COLO668 (cell line): Measurements from ENCODE around the gene TGFBI.

Source experiments
- DNase-seq: peaks from one replicate; lab custom pipeline; 2025; ENCODE audit not compliant: unreplicated experiment; lab: John Stamatoyannopoulos, UW

The TGFBI gene

GRCh38 chr5:136001466-136001981 lies 27.3 kb upstream of the TGFBI start:
- no peak for DNase-seq

- no peak for DNase-seq
Observed at GRCh38 chr5:136004436-136004835, 24.4 kb upstream of the TGFBI start.

- DNase-seq = no peak
Observed at GRCh38 chr5:136005476-136005875, 23.3 kb upstream of the TGFBI start.

GRCh38 chr5:136006164-136006563 lies 22.6 kb upstream of the TGFBI start:
- DNase-seq = no peak

GRCh38 chr5:136006761-136007251 lies 22.0 kb upstream of the TGFBI start:
- no peak for DNase-seq

- DNase-seq = no peak
Observed at GRCh38 chr5:136007271-136007670, 21.5 kb upstream of the TGFBI start.

- DNase-seq = no peak
Observed at GRCh38 chr5:136011414-136012001, 17.3 kb upstream of the TGFBI start.

GRCh38 chr5:136012041-136012804 lies 16.6 kb upstream of the TGFBI start:
- DNase-seq = no peak

GRCh38 chr5:136013559-136013958 lies 15.2 kb upstream of the TGFBI start:
- no peak for DNase-seq

- no peak for DNase-seq
Observed at GRCh38 chr5:136014049-136015002, 14.5 kb upstream of the TGFBI start.

- no peak for DNase-seq
Observed at GRCh38 chr5:136015003-136015375, 13.8 kb upstream of the TGFBI start.

- DNase-seq = no peak
Observed at GRCh38 chr5:136015966-136016650, 12.7 kb upstream of the TGFBI start.

- DNase-seq = no peak
Observed at GRCh38 chr5:136016945-136017530, 11.8 kb upstream of the TGFBI start.

GRCh38 chr5:136018814-136019783 lies 9.7 kb upstream of the TGFBI start:
- no peak for DNase-seq

GRCh38 chr5:136020001-136020382 lies 8.8 kb upstream of the TGFBI start:
- no peak for DNase-seq

- no peak for DNase-seq
Observed at GRCh38 chr5:136020383-136021015, 8.3 kb upstream of the TGFBI start.

GRCh38 chr5:136021016-136021405 lies 7.8 kb upstream of the TGFBI start:
- no peak for DNase-seq

- no peak for DNase-seq
Observed at GRCh38 chr5:136022965-136023364, 5.8 kb upstream of the TGFBI start.
